Renal cortex interstitium (tissue), 15 donors: Measurements from ENCODE around the gene TNK2. TPM values are rescaled to one million over a fixed set of nuclear protein-coding genes. Genes with fewer than 3 reads are reported as not detected.
"Not testable (repeated sequence)": the region's sequence is repeated elsewhere in the genome, so short reads cannot be mapped to it uniquely, and the experiment has no call there.

Experiments used
- DNase-seq, 11 donors: peaks; one replicate each; pipeline ENCODE4 v3.0.0-alpha.2; 2013; ENCODE audit warnings: low read depth in 9 of 11, low spot score in 4 of 11; ENCODE audit errors: extremely low read depth in 1 of 11
- long read RNA-seq, 16 experiments: transcript quantifications; one replicate each; lab custom pipeline, GENCODE V29; 2026
- polyA plus RNA-seq, 3 donors: library from polyadenylated mRNA; unstranded; fragments of 120-200 nt; gene quantifications; one replicate each; pipeline ENCODE4 v1.2.1, GENCODE V29; 2013; ENCODE audit not compliant: insufficient read length in 3 of 3

Gene TNK2
- 10 to 100 TPM; 24.2 to 36.9 (median 33.8) TPM for polyA plus RNA-seq
- long read RNA-seq, donor 1, partial matches to known transcripts: 0 of 2 reads
- long read RNA-seq, donor 1, other reads (novel, unspliced or antisense): 0 of 2 reads
- long read RNA-seq, donor 2, partial matches to known transcripts: 0 of 2 reads
- long read RNA-seq, donor 2, other reads (novel, unspliced or antisense): 0 of 2 reads
- long read RNA-seq, donor 3, transcript TNK2-205 (4 exons, 3,377 nt): major isoform, 5 of 6 reads
- long read RNA-seq, donor 3, partial matches to known transcripts: 0 of 6 reads
- long read RNA-seq, donor 3, other reads (novel, unspliced or antisense): 0 of 6 reads
- long read RNA-seq, donor 4, partial matches to known transcripts: 0 of 2 reads
- long read RNA-seq, donor 4, other reads (novel, unspliced or antisense): 0 of 2 reads
- long read RNA-seq, donor 5: 0 reads
- long read RNA-seq, donor 6, partial matches to known transcripts: 0 of 4 reads
- long read RNA-seq, donor 6, other reads (novel, unspliced or antisense): 0 of 4 reads
- long read RNA-seq, donor 7, partial matches to known transcripts: 0 of 1 reads
- long read RNA-seq, donor 7, other reads (novel, unspliced or antisense): 0 of 1 reads
- long read RNA-seq, donor 8: 0 reads
- long read RNA-seq, donor 9: 0 reads
- long read RNA-seq, donor 10, partial matches to known transcripts: 0 of 1 reads
- long read RNA-seq, donor 10, other reads (novel, unspliced or antisense): 0 of 1 reads
- long read RNA-seq, donor 11, partial matches to known transcripts: 0 of 1 reads
- long read RNA-seq, donor 11, other reads (novel, unspliced or antisense): 0 of 1 reads
- long read RNA-seq, donor 12: 0 reads
- long read RNA-seq, donor 13: 0 reads
- long read RNA-seq, donor 14: 0 reads
- long read RNA-seq, donor 15: 0 reads
- long read RNA-seq, donor 16, full-length matches to known transcripts: 2 of 2 reads
- long read RNA-seq, donor 16, partial matches to known transcripts: 0 of 2 reads
- long read RNA-seq, donor 16, other reads (novel, unspliced or antisense): 0 of 2 reads

- DNase-seq: no peak
Measured at GRCh38 chr3:195907934-195908693, at the start of gene TNK2. Gene TNK2, minus strand, starts transcription at chr3:195908551. Its CDS starts 19,963 bp downstream, at chr3:195888588.

GRCh38 chr3:195956577-195956976 lies 48.2 kb upstream of the TNK2 start:
- no peak for DNase-seq

GRCh38 chr3:195955416-195955841 lies 47.1 kb upstream of the TNK2 start:
- not testable (repeated sequence) for DNase-seq

GRCh38 chr3:195954752-195955119 lies 46.4 kb upstream of the TNK2 start:
- DNase-seq: not testable (repeated sequence)

GRCh38 chr3:195954052-195954751 lies 45.9 kb upstream of the TNK2 start:
- peak in 8 of 11 donors; percentile 6 to 70 (median 41) for DNase-seq

- DNase-seq: not testable (repeated sequence)
Measured at GRCh38 chr3:195952590-195952989, 44.2 kb upstream of the TNK2 start.

- not testable (repeated sequence) for DNase-seq
Measured at GRCh38 chr3:195951443-195952177, 43.3 kb upstream of the TNK2 start.

GRCh38 chr3:195950731-195951130 lies 42.4 kb upstream of the TNK2 start:
- DNase-seq: not testable (repeated sequence)

GRCh38 chr3:195950164-195950563 lies 41.8 kb upstream of the TNK2 start:
- not testable (repeated sequence) for DNase-seq

GRCh38 chr3:195946910-195947699 lies 38.8 kb upstream of the TNK2 start:
- not testable (repeated sequence) for DNase-seq

- DNase-seq: not testable (repeated sequence)
Measured at GRCh38 chr3:195941265-195941815, 33.0 kb upstream of the TNK2 start.

GRCh38 chr3:195940806-195941205 lies 32.5 kb upstream of the TNK2 start:
- DNase-seq: not testable (repeated sequence)

GRCh38 chr3:195939526-195940470 lies 31.4 kb upstream of the TNK2 start:
- DNase-seq: not testable (repeated sequence)

- DNase-seq: not testable (repeated sequence)
Measured at GRCh38 chr3:195933044-195933430, 24.7 kb upstream of the TNK2 start.

- no peak for DNase-seq
Measured at GRCh38 chr3:195932418-195933043, 24.2 kb upstream of the TNK2 start.
